GM10847 (cell line): ENCODE results near the gene TTYH1.

Source experiments
- POLR2A ChIP-seq: IDR thresholded peaks from 2 replicates; pipeline ENCODE4 v1.6.1; 2011; ENCODE audit not compliant: insufficient read length; ENCODE audit errors: extremely low read depth

TTYH1 gene

GRCh38 chr19:54432144-54432738 lies 17.0 kb downstream of the TTYH1 start:
- TF ChIP-seq POLR2A = no peak

GRCh38 chr19:54433697-54434096 lies 18.4 kb downstream of the TTYH1 start:
- no peak for TF ChIP-seq POLR2A

- no peak for TF ChIP-seq POLR2A
Observed at GRCh38 chr19:54434112-54434872, 19.0 kb downstream of the TTYH1 start.

- no peak for TF ChIP-seq POLR2A
Observed at GRCh38 chr19:54434873-54435214, 19.6 kb downstream of the TTYH1 start.

GRCh38 chr19:54435551-54436016 lies 20.3 kb downstream of the TTYH1 start:
- TF ChIP-seq POLR2A = no peak

GRCh38 chr19:54436031-54436523 lies 20.8 kb downstream of the TTYH1 start:
- TF ChIP-seq POLR2A = no peak

GRCh38 chr19:54436628-54437252 lies 21.5 kb downstream of the TTYH1 start:
- no peak for TF ChIP-seq POLR2A

- no peak for TF ChIP-seq POLR2A
Observed at GRCh38 chr19:54439174-54439851, 24.0 kb downstream of the TTYH1 start.

GRCh38 chr19:54440641-54441040 lies 25.4 kb downstream of the TTYH1 start:
- no peak for TF ChIP-seq POLR2A

- TF ChIP-seq POLR2A = no peak
Observed at GRCh38 chr19:54444737-54445136, 29.5 kb downstream of the TTYH1 start.

- no peak for TF ChIP-seq POLR2A
Observed at GRCh38 chr19:54448040-54448773, 32.9 kb downstream of the TTYH1 start.

GRCh38 chr19:54448774-54449700 lies 33.8 kb downstream of the TTYH1 start, which contains the start of gene LENG8:
TSS of gene LENG8 (plus strand) at chr19:54449199. CDS start at chr19:54451345, 2,146 bp downstream.
- peak; percentile 97 for TF ChIP-seq POLR2A

- no peak for TF ChIP-seq POLR2A
Observed at GRCh38 chr19:54449701-54450069, 34.4 kb downstream of the TTYH1 start.

- TF ChIP-seq POLR2A = no peak
Observed at GRCh38 chr19:54451331-54451871, 36.1 kb downstream of the TTYH1 start.

GRCh38 chr19:54451997-54452396 lies 36.7 kb downstream of the TTYH1 start:
- TF ChIP-seq POLR2A = no peak
